B cell (primary cell): Measurements from ENCODE around the gene ZFAND5. TPM values are rescaled to one million over a fixed set of nuclear protein-coding genes. Genes with fewer than 3 reads are reported as not detected.

ENCODE experiments used
- ATAC-seq: fragments of 200-7000 bp; cut with Tn5 transposase; one replicate; pipeline ENCODE4 v1.10.0; 2021; ENCODE audit warnings: low read depth, mild to moderate bottlenecking, moderate number of reproducible peaks, moderate library complexity
- CTCF ChIA-PET: fragments of 350-600 bp; sonication (Branson Sonifier 250); formaldehyde crosslinking; loops from one replicate; lab custom pipeline; 2021; ENCODE audit warnings: antibody characterized with exemption, inconsistent platforms; lab: Charles Lee
- POLR2A ChIA-PET: fragments of 350-600 bp; sonication (Branson Sonifier 250); formaldehyde crosslinking; loops from one replicate; lab custom pipeline; 2021; ENCODE audit warnings: antibody characterized with exemption; lab: Charles Lee
- DNase-seq: peaks from one replicate; pipeline ENCODE4 v3.0.0; 2013
- H2AFZ ChIP-seq: 2 replicates; pipeline ENCODE4 v1.6.1; 2012; ENCODE audit warnings: mild to moderate bottlenecking, low read depth, low read length; ENCODE audit not compliant: insufficient read depth, poor library complexity, severe bottlenecking
- H3K27ac ChIP-seq, 2 donors: 1 replicate in 1 of 2; 2 replicates in 1 of 2; pipeline ENCODE4 v1.5.1; 2012 to 2013; ENCODE audit warnings: low read length in 2 of 2, mild to moderate bottlenecking in 2 of 2, moderate library complexity in 1 of 2
- H3K27me3 ChIP-seq, 4 experiments: fragments of 200-600 bp in 1 of 4; sonication (generic) in 1 of 4; replicated peaks in 1 of 4; 1 replicate in 2 of 4; 2 replicates in 2 of 4; pipeline versions ENCODE4 v1.6.1 to v1.7.0; 2013 to 2016; ENCODE audit warnings: low read length in 3 of 4, mild to moderate bottlenecking in 2 of 4, mixed read lengths in 1 of 4, moderate library complexity in 1 of 4; ENCODE audit not compliant: insufficient read depth in 4 of 4, control insufficient read depth in 3 of 4; ENCODE audit errors: control extremely low read depth in 1 of 4
- H3K36me3 ChIP-seq, 2 experiments: replicated peaks in 1 of 2; 1 replicate in 1 of 2; 2 replicates in 1 of 2; pipeline versions ENCODE4 v1.6.1 to v1.7.1; 2013; ENCODE audit warnings: low read length in 1 of 2; ENCODE audit not compliant: insufficient read depth in 2 of 2, control insufficient read depth in 1 of 2; ENCODE audit errors: control extremely low read depth in 1 of 2, extremely low read depth in 1 of 2
- H3K4me1 ChIP-seq, 2 donors: fragments of 200-600 bp in 1 of 2; sonication (generic) in 1 of 2; 1 replicate in 1 of 2; 2 replicates in 1 of 2; pipeline versions ENCODE4 v1.5.1 to v1.6.1; 2013 to 2017; ENCODE audit warnings: low read length in 2 of 2; ENCODE audit not compliant: control insufficient read depth in 2 of 2, insufficient read depth in 2 of 2
- H3K4me2 ChIP-seq: replicated peaks from 2 replicates; pipeline ENCODE3; 2012; ENCODE audit warnings: mild to moderate bottlenecking, low read depth, low read length; ENCODE audit not compliant: poor library complexity, severe bottlenecking
- H3K4me3 ChIP-seq, 5 experiments: fragments of 200-600 bp in 1 of 5; sonication (generic) in 1 of 5; 1 replicate in 3 of 5; 2 replicates in 2 of 5; pipeline versions ENCODE4 v1.5.1 to v1.7.0; 2011 to 2016; ENCODE audit warnings: low read length in 4 of 5, mild to moderate bottlenecking in 4 of 5, low read depth in 2 of 5, control low read depth in 1 of 5, moderate library complexity in 1 of 5; ENCODE audit not compliant: insufficient read depth in 1 of 5; ENCODE audit errors: control extremely low read depth in 1 of 5, extremely low read depth in 1 of 5
- H3K79me2 ChIP-seq: fragments of 200-600 bp; sonication (generic); one replicate; pipeline ENCODE4 v1.6.0; 2016; ENCODE audit warnings: low read length; ENCODE audit not compliant: control insufficient read depth, insufficient read depth
- H3K9ac ChIP-seq: fragments of 200-600 bp; sonication (generic); 2 replicates; pipeline ENCODE4 v1.6.1; 2017; ENCODE audit warnings: mild to moderate bottlenecking, low read length, moderate library complexity
- H3K9me3 ChIP-seq, 3 donors: one replicate each; pipeline versions ENCODE4 v1.6.1 to v1.7.1; 2013; ENCODE audit warnings: low read length in 2 of 3; ENCODE audit not compliant: control insufficient read depth in 2 of 3, insufficient read depth in 1 of 3; ENCODE audit errors: control extremely low read depth in 1 of 3
- H4K20me1 ChIP-seq: 2 replicates; pipeline ENCODE4 v1.6.0; 2012; ENCODE audit warnings: mild to moderate bottlenecking, low read length; ENCODE audit not compliant: insufficient read depth, control insufficient read depth, poor library complexity, severe bottlenecking
- H3K27ac Mint-ChIP-seq: one replicate; pipeline ENCODE4 v1.8.0; 2021; ENCODE audit warnings: mixed read lengths
- H3K27me3 Mint-ChIP-seq: one replicate; pipeline ENCODE4 v1.8.0; 2021; ENCODE audit warnings: mixed read lengths
- H3K4me1 Mint-ChIP-seq: one replicate; pipeline ENCODE4 v1.8.0; 2021; ENCODE audit warnings: mixed read lengths
- H3K4me3 Mint-ChIP-seq: one replicate; pipeline ENCODE4 v1.8.0; 2021; ENCODE audit warnings: mixed read lengths
- H3K9me3 Mint-ChIP-seq: one replicate; pipeline ENCODE4 v1.8.0; 2022; ENCODE audit warnings: mixed read lengths; ENCODE audit not compliant: insufficient read depth
- CTCF ChIP-seq: fragments of 200-600 bp; IDR thresholded peaks from one replicate; pipeline ENCODE4 v1.8.0; 2022; ENCODE audit warnings: antibody characterized with exemption, mild to moderate bottlenecking
- EZH2 ChIP-seq: IDR thresholded peaks from 2 replicates; pipeline ENCODE4 v1.6.1; 2012; ENCODE audit warnings: borderline replicate concordance, low read depth, mild to moderate bottlenecking, moderate library complexity, low read length; ENCODE audit not compliant: insufficient read depth, poor library complexity, severe bottlenecking
- WGBS: methylation state at CpG from one replicate; pipeline ENCODE4 v1.1.5; 2013; ENCODE audit warnings: missing lambda C conversion rate; ENCODE audit not compliant: insufficient coverage; 5-methylcytosine and 5-hydroxymethylcytosine counted together
- intact Hi-C: fragments of 100-400 bp; cut with micrococcal nuclease; formaldehyde crosslinking; loops from one replicate; pipeline ENCODE4 v1.10.0; 2022
- polyA plus RNA-seq: library from polyadenylated mRNA; depleted of rRNA; stranded (reverse); fragments of >200 nt; gene quantifications from 2 replicates; pipeline ENCODE4 v1.2.3, GENCODE V29; 2012
- total RNA-seq, 2 donors: library from RNA; stranded (reverse); fragments of 120-200 nt in 1 of 2; gene quantifications; 1 replicate in 1 of 2; 2 replicates in 1 of 2; pipeline versions ENCODE4 v1.2.3 to v1.2.4, GENCODE V29; 2013 to 2022

The ZFAND5 gene
- total and polyA plus RNA-seq, 2 donors (not counting 1 experiment from before 2014, with no cell fraction given): 95.3 to 162 TPM

- no peak overlapping the region for H2AFZ ChIP-seq
- H3K27ac Mint-ChIP-seq: peak overlapping the region; percentile 85
- intact Hi-C loops: loop anchor here (10.0 kb wide), 1 partner anchor 568 kb away; no protein-coding TSS in a partner anchor
- ATAC-seq: no peak
- peaks cover 52% of the 10 kb centered on the region for H4K20me1 ChIP-seq
- H3K27me3 Mint-ChIP-seq: no peaks in the 10 kb centered on the region
- peaks cover 56% of the 10 kb centered on the region for H3K4me1 Mint-ChIP-seq
- POLR2A ChIA-PET: no interaction called here
- H3K4me3 Mint-ChIP-seq: peak overlapping the region; percentile 95
- TF ChIP-seq EZH2: no peak
- no peak for TF ChIP-seq CTCF
- 30% methylated on average over 1 of the region's 2 CpGs for WGBS
- peaks cover 5 to 34% of the 10 kb centered on the region in 2 experiments for H3K36me3 ChIP-seq
- peak overlapping the region; percentile 47 to 100 for H3K27ac ChIP-seq
- CTCF ChIA-PET: interaction anchor here (0.6 to 1.5 kb wide), 6 partner anchors 57 to 231 kb away, joined by 3 to 6 read pairs (median 3); no protein-coding TSS in a partner anchor
- peak overlapping the region in 4 of 5 experiments; percentile 49 to 95 (median 78) for H3K4me3 ChIP-seq
- H3K79me2 ChIP-seq: peaks cover 73% of the 10 kb centered on the region
- no peaks in the 10 kb centered on the region for H3K27me3 ChIP-seq
- DNase-seq: peak; percentile 61
- peaks cover 22 to 30% of the 10 kb centered on the region in 2 donors for H3K4me1 ChIP-seq
- H3K9me3 ChIP-seq: no peaks in the 10 kb centered on the region
- H3K4me2 ChIP-seq: peak overlapping the region; percentile 97
- H3K9me3 Mint-ChIP-seq: no peaks in the 10 kb centered on the region
- peak overlapping the region; percentile 99 for H3K9ac ChIP-seq
Observed at GRCh38 chr9:72362680-72363139, 2.3 kb downstream of the ZFAND5 start.

- H3K79me2 ChIP-seq: peaks cover 75% of the 10 kb centered on the region
- ChIA-PET CTCF (interaction anchor here (0.6 to 1.5 kb wide), 5 partner anchors 57 to 232 kb away, joined by 3 to 6 read pairs (median 3); no protein-coding TSS in a partner anchor), POLR2A (interaction anchor here (0.5 to 0.6 kb wide), 2 partner anchors 11 to 68 kb away, joined by 4 to 5 read pairs; no protein-coding TSS in a partner anchor)
- no CpG with 5 or more reads among the region's 2 CpGs for WGBS
- intact Hi-C loops: loop anchor here (10.0 kb wide), 1 partner anchor 567 kb away; no protein-coding TSS in a partner anchor
- peak overlapping the region; percentile 95 for H3K4me3 Mint-ChIP-seq
- no peak overlapping the region for H3K27ac Mint-ChIP-seq
- H3K9ac ChIP-seq: peak overlapping the region; percentile 99
- peaks cover 62% of the 10 kb centered on the region for H3K4me1 Mint-ChIP-seq
- peak overlapping the region; percentile 97 for H3K4me2 ChIP-seq
- no peak for TF ChIP-seq EZH2
- TF ChIP-seq CTCF: no peak
- no peaks in the 10 kb centered on the region for H3K27me3 Mint-ChIP-seq
- no peaks in the 10 kb centered on the region for H3K9me3 Mint-ChIP-seq
- ATAC-seq: no peak
- H4K20me1 ChIP-seq: peaks cover 52% of the 10 kb centered on the region
- DNase-seq: no peak
- peaks cover 22 to 32% of the 10 kb centered on the region in 2 donors for H3K4me1 ChIP-seq
- H3K9me3 ChIP-seq: no peaks in the 10 kb centered on the region
- H3K27me3 ChIP-seq: no peaks in the 10 kb centered on the region
- peak overlapping the region in 3 of 5 experiments; percentile 1 to 80 (median 49) for H3K4me3 ChIP-seq
- H3K27ac ChIP-seq: peak overlapping the region; percentile 29 to 100
- no peak overlapping the region for H2AFZ ChIP-seq
- peaks cover 9 to 39% of the 10 kb centered on the region in 2 experiments for H3K36me3 ChIP-seq
Observed at GRCh38 chr9:72362118-72362531, 2.9 kb downstream of the ZFAND5 start.
